Peyer's patch (tissue), 4 donors: Measurements from ENCODE around the gene SPDYE1. TPM values are rescaled to one million over a fixed set of nuclear protein-coding genes. Genes with fewer than 3 reads are reported as not detected.
"Not testable (repeated sequence)": the region's sequence is repeated elsewhere in the genome, so short reads cannot be mapped to it uniquely, and the experiment has no call there.

Experiments used
- DNase-seq, 3 donors: peaks; one replicate each; pipeline ENCODE4 v3.0.0-alpha.2; 2017 to 2019
- H3K27ac ChIP-seq, 4 donors: fragments of 200-600 bp; sonication (generic); one replicate each; pipeline ENCODE4 v1.5.1; 2016 to 2019
- H3K27me3 ChIP-seq, 2 donors: fragments of 200-600 bp; sonication (generic); one replicate each; pipeline ENCODE4 v1.5.1; 2019
- H3K36me3 ChIP-seq, 3 donors: fragments of 200-600 bp; sonication (generic); one replicate each; pipeline ENCODE4 v1.5.1; 2016 to 2019
- H3K4me1 ChIP-seq, 4 donors: fragments of 200-600 bp; sonication (generic); one replicate each; pipeline ENCODE4 v1.5.1; 2016 to 2019
- H3K4me3 ChIP-seq, 4 donors: fragments of 200-600 bp; sonication (generic); 1 replicate in 3 of 4; 2 replicates in 1 of 4; pipeline ENCODE4 v1.5.1; 2016 to 2019; ENCODE audit warnings: mild to moderate bottlenecking in 1 of 4
- H3K9me3 ChIP-seq, 4 donors: fragments of 200-600 bp; sonication (generic); one replicate each; pipeline ENCODE4 v1.5.1; 2016 to 2019; ENCODE audit warnings: mild to moderate bottlenecking in 1 of 4
- POLR2A ChIP-seq, 2 donors: fragments of 450-650 bp; IDR thresholded peaks; one replicate each; pipeline ENCODE4 v1.5.1; 2017; ENCODE audit warnings: antibody characterized with exemption in 2 of 2, mild to moderate bottlenecking in 2 of 2, moderate library complexity in 2 of 2
- total RNA-seq, 4 donors: library from RNA; depleted of rRNA; stranded (reverse); fragments of >200 nt; gene quantifications; one replicate each; pipeline ENCODE4 v1.1.0, GENCODE V29; 2016
- TF ChIP-seq, protein P1 (sequence below), 6 experiments: fragments of 450-650 bp in 4 of 6; fragments of 200-600 bp in 2 of 6; sonication (generic) in 1 of 6; IDR thresholded peaks; one replicate each; pipeline ENCODE4 v1.5.1; 2017 to 2019; ENCODE audit warnings: antibody characterized with exemption in 6 of 6, mild to moderate bottlenecking in 3 of 6, moderate library complexity in 1 of 6

SPDYE1 gene
- total RNA-seq, 4 donors from 2014 or later, result not detected

DNA sequence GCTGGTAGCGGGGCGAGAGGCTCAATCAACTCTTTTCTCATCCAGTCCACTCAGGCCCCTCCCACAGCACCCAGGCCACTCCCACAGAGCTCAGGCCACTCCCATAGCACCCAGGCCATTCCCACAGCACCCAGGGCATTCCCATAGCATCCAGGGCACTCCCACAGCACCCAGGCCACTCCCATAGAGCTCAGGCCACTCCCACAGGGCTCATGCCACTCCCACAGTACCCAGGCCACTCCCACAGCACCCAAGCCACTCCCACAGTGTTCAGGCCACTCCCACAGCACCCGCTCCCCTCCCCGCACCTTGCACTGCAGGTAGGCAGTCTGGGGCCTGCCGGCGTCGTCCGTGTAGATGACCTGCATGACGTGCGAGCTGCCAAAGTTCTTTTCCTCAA lies 38.7 kb downstream of the SPDYE1 start:
- not testable (repeated sequence) for H3K36me3 ChIP-seq, H3K9me3 ChIP-seq, H3K27me3 ChIP-seq, H3K4me3 ChIP-seq, H3K4me1 ChIP-seq
- peak overlapping the region in 2 of 4 donors; percentile 35 for H3K27ac ChIP-seq
- peak in 2 of 3 donors; percentile 69 to 81 for DNase-seq
- TF ChIP-seq POLR2A (IDR thresholded peaks at IDR 0.05), result peak in 1 of 2 donors; percentile 27

DNA sequence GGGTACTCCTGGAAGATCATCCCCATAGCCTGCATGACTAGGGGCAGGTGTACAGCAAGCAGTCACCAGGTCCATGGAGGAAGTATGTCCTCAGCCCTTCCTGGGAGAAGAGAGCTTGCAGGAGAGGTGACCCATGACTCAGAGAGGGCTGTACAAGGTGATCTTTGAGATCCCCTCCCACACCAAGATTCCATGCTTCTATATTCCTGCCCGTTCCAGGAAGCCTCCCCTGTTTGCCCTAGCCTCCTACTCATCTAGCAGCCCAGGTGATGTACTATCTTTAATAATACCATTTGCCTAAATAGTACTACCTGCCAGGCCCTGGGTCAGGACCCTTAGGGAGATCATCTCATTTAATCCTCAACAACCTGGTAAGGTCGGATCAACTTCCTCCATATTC lies 40.3 kb downstream of the SPDYE1 start:
- DNase-seq, result peak in 1 of 3 donors; percentile 48
- Histone ChIP-seq H3K4me3 (peak overlapping the region in 2 of 4 donors; percentile 24 to 39), H3K27ac (peak overlapping the region in 3 of 4 donors; percentile 46 to 80 (median 71))
- not testable (repeated sequence) for H3K27me3 ChIP-seq, H3K36me3 ChIP-seq, H3K9me3 ChIP-seq, H3K4me1 ChIP-seq
- TF ChIP-seq POLR2A (IDR thresholded peaks at IDR 0.05), result peak in 1 of 2 donors; percentile 49

DNA sequence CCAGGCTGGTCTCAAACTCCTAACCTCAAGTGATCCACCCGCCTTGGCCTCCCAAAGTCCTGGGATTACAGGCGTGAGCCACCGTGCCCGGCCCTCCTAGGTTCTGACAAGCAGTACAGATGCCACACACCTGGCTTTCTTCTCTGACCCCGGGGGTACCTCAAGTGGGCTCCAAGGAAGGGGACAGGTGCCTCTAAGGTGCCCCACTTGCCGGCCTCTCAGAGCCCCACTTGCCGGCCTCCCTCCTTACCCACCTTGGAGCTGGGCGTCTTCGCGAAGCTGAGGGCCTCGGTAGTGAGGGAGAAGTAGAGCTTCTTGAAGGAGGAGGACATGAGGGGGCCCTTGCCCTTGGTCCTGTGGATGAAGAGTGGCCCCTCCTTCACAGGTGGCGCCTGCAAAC lies 40.9 kb downstream of the SPDYE1 start:
- H3K4me1 ChIP-seq, H3K27me3 ChIP-seq, H3K9me3 ChIP-seq, DNase-seq, H3K36me3 ChIP-seq: not testable (repeated sequence)
- Histone ChIP-seq H3K4me3 (peak overlapping the region in 2 of 4 donors; percentile 24 to 39), H3K27ac (peak overlapping the region in 3 of 4 donors; percentile 46 to 80 (median 71))
- peak in 1 of 2 donors; percentile 16 for TF ChIP-seq POLR2A (IDR thresholded peaks at IDR 0.05)

- peaks cover 0 to 13% (median 5%) of the 10 kb centered on the region in 4 donors for H3K4me1 ChIP-seq
- peak overlapping the region; percentile 67 to 89 (median 73) for H3K27ac ChIP-seq
- not testable (repeated sequence) for H3K36me3 ChIP-seq, H3K27me3 ChIP-seq, H3K9me3 ChIP-seq
- peak; percentile 96 to 98 (median 97) for DNase-seq
- H3K4me3 ChIP-seq, result peak overlapping the region in 3 of 4 donors; percentile 33 to 49 (median 39)
Measured at GRCh38 chr7:44038961-44039558, 41.4 kb downstream of the SPDYE1 start.

DNA sequence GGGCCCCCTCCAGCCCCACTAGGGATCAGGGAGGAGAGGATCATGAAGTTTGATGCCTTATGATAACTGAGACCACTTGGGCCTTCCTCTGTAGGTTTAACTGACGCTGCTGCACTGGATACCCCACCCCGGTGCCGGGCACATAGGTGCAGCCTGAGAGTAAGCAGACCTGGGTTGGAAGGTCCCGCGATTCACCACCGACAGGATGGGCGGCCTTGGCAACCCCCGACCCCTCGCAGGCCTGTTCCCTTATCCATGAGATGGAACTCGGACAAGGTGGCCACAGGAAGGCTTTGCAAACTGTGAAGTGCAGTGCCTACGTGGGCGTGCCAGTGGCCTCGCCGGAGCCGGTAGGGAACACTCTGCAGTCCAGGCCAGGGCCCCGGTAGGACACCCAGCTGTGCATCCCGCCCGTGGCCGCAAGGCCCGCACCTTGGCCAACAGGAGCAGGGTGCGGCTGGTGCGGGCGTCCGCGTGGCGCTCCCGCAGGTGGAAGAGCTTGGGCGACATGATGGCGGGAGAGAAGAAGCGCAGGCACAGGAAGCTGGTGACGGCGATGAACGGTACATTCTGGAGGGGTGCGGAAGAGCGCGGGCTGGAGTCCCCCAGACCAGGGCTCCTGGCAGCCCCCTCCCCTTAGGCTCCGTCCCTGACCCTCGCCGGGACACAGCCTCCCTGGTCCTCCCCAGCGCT lies 42.2 kb downstream of the SPDYE1 start:
- H3K27ac ChIP-seq, result peak overlapping the region; percentile 65 to 81 (median 72)
- H3K27me3 ChIP-seq, H3K9me3 ChIP-seq, H3K36me3 ChIP-seq: not testable (repeated sequence)
- H3K4me1 ChIP-seq, result peaks cover 0 to 14% (median 6%) of the 10 kb centered on the region in 4 donors
- H3K4me3 ChIP-seq, result peak overlapping the region; percentile 34 to 54 (median 48)
- DNase-seq, result peak in 1 of 3 donors; percentile 49

GRCh38 chr7:44040493-44040891 lies 42.8 kb downstream of the SPDYE1 start:
- H3K27ac ChIP-seq, result peak overlapping the region; percentile 65 to 81 (median 72)
- H3K27me3 ChIP-seq, H3K36me3 ChIP-seq, H3K9me3 ChIP-seq: not testable (repeated sequence)
- TF ChIP-seq, protein P1, sequence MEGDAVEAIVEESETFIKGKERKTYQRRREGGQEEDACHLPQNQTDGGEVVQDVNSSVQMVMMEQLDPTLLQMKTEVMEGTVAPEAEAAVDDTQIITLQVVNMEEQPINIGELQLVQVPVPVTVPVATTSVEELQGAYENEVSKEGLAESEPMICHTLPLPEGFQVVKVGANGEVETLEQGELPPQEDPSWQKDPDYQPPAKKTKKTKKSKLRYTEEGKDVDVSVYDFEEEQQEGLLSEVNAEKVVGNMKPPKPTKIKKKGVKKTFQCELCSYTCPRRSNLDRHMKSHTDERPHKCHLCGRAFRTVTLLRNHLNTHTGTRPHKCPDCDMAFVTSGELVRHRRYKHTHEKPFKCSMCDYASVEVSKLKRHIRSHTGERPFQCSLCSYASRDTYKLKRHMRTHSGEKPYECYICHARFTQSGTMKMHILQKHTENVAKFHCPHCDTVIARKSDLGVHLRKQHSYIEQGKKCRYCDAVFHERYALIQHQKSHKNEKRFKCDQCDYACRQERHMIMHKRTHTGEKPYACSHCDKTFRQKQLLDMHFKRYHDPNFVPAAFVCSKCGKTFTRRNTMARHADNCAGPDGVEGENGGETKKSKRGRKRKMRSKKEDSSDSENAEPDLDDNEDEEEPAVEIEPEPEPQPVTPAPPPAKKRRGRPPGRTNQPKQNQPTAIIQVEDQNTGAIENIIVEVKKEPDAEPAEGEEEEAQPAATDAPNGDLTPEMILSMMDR (IDR thresholded peaks at IDR 0.05), result peak in 4 of 6 experiments; percentile 3 to 41 (median 22)
- TF ChIP-seq POLR2A (IDR thresholded peaks at IDR 0.05), result peak in 1 of 2 donors; percentile 14
- peaks cover 0 to 17% (median 6%) of the 10 kb centered on the region in 4 donors for H3K4me1 ChIP-seq
- peak overlapping the region; percentile 34 to 54 (median 48) for H3K4me3 ChIP-seq
- peak; percentile 57 to 78 (median 64) for DNase-seq

GRCh38 chr7:44042221-44042620 lies 44.5 kb downstream of the SPDYE1 start:
- no peak overlapping the region for H3K27ac ChIP-seq
- H3K4me3 ChIP-seq, result no peak overlapping the region
- no peaks in the 10 kb centered on the region for H3K9me3 ChIP-seq
- no peak for TF ChIP-seq POLR2A (IDR thresholded peaks at IDR 0.05)
- TF ChIP-seq, protein P1 (IDR thresholded peaks at IDR 0.05), result no peak
- peaks cover 0 to 33% (median 12%) of the 10 kb centered on the region in 4 donors for H3K4me1 ChIP-seq
- H3K36me3 ChIP-seq, result no peaks in the 10 kb centered on the region
- DNase-seq, result no peak
- no peaks in the 10 kb centered on the region for H3K27me3 ChIP-seq

- peak overlapping the region; percentile 80 to 97 (median 92) for H3K4me3 ChIP-seq
- TF ChIP-seq POLR2A (IDR thresholded peaks at IDR 0.05), result no peak
- TF ChIP-seq, protein P1 (IDR thresholded peaks at IDR 0.05), result no peak
- peak in 1 of 3 donors; percentile 43 for DNase-seq
- peak overlapping the region; percentile 87 to 99 (median 95) for H3K27ac ChIP-seq
- no peaks in the 10 kb centered on the region for H3K27me3 ChIP-seq
- peaks cover 0 to 33% (median 14%) of the 10 kb centered on the region in 4 donors for H3K4me1 ChIP-seq
- no peaks in the 10 kb centered on the region for H3K36me3 ChIP-seq
- no peaks in the 10 kb centered on the region for H3K9me3 ChIP-seq
Measured at GRCh38 chr7:44043902-44044301, 46.2 kb downstream of the SPDYE1 start.
